Smooth muscle cell (in vitro differentiated cells): Measurements from ENCODE around the gene CSN2. TPM values are rescaled to one million over a fixed set of nuclear protein-coding genes. Genes with fewer than 3 reads are reported as not detected.

Experiments used
- DNase-seq: peaks from one replicate; lab custom pipeline; 2025; ENCODE audit not compliant: unreplicated experiment; lab: John Stamatoyannopoulos, UW
- H2AFZ ChIP-seq: fragments of 200-600 bp; sonication (generic); 2 replicates; pipeline ENCODE4 v1.6.0; 2016; ENCODE audit warnings: antibody characterized with exemption, low read depth, mild to moderate bottlenecking
- H3F3A ChIP-seq: fragments of 200-600 bp; sonication (generic); 2 replicates; pipeline ENCODE4 v1.6.0; 2017; ENCODE audit warnings: antibody characterized with exemption, low read depth
- H3K27ac ChIP-seq: fragments of 200-600 bp; sonication (generic); 2 replicates; pipeline ENCODE4 v1.5.1; 2016; ENCODE audit warnings: low read depth, mild to moderate bottlenecking
- H3K27me3 ChIP-seq: fragments of 200-600 bp; sonication (generic); 2 replicates; pipeline ENCODE4 v1.6.1; 2016; ENCODE audit warnings: low read depth, mild to moderate bottlenecking
- H3K36me3 ChIP-seq: fragments of 200-600 bp; sonication (generic); 2 replicates; pipeline ENCODE4 v1.5.1; 2016; ENCODE audit warnings: low read depth
- H3K4me1 ChIP-seq: fragments of 200-600 bp; sonication (generic); 2 replicates; pipeline ENCODE4 v1.5.1; 2016; ENCODE audit warnings: low read depth
- H3K4me2 ChIP-seq: fragments of 200-600 bp; sonication (generic); 2 replicates; pipeline ENCODE4 v1.6.0; 2016; ENCODE audit warnings: mild to moderate bottlenecking
- H3K4me3 ChIP-seq: fragments of 200-600 bp; sonication (generic); 2 replicates; pipeline ENCODE4 v1.5.1; 2016; ENCODE audit warnings: mild to moderate bottlenecking
- H3K79me2 ChIP-seq: fragments of 200-600 bp; sonication (generic); 2 replicates; pipeline ENCODE4 v1.6.0; 2016; ENCODE audit warnings: low read depth, mild to moderate bottlenecking
- H3K9ac ChIP-seq: fragments of 200-600 bp; sonication (generic); 2 replicates; pipeline ENCODE4 v1.6.0; 2016; ENCODE audit warnings: low read depth
- H3K9me3 ChIP-seq: fragments of 200-600 bp; sonication (generic); replicated peaks from 2 replicates; pipeline ENCODE4 v1.5.1; 2016; ENCODE audit warnings: low read depth
- H4K20me1 ChIP-seq: fragments of 200-600 bp; sonication (generic); 2 replicates; pipeline ENCODE4 v1.6.0; 2016; ENCODE audit warnings: low read depth
- WGBS: methylation state at CpG from one replicate; pipeline ENCODE4 v1.1.7; 2016; ENCODE audit warnings: low lambda C conversion rate; 5-methylcytosine and 5-hydroxymethylcytosine counted together
- polyA plus RNA-seq: library from polyadenylated mRNA; unstranded; fragments of >200 nt; fragmentation: Nextera tagmentation; extraction: Ambion mirVana; gene quantifications from 2 replicates; pipeline ENCODE4 v1.2.1, GENCODE V29; 2016
- total RNA-seq: library from RNA; depleted of rRNA; stranded (reverse); fragments of >200 nt; gene quantifications from 2 replicates; pipeline ENCODE4 v1.2.3, GENCODE V29; 2014
- TF ChIP-seq, protein P1 (sequence below): fragments of 200-600 bp; sonication (generic); IDR thresholded peaks from 2 replicates; pipeline ENCODE4 v1.5.1; 2017; ENCODE audit warnings: borderline replicate concordance, mild to moderate bottlenecking, antibody characterized with exemption; ENCODE audit not compliant: insufficient read depth, poor library complexity, severe bottlenecking

CSN2 gene, protein sequence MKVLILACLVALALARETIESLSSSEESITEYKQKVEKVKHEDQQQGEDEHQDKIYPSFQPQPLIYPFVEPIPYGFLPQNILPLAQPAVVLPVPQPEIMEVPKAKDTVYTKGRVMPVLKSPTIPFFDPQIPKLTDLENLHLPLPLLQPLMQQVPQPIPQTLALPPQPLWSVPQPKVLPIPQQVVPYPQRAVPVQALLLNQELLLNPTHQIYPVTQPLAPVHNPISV
- not detected in 2 replicates for total RNA-seq
- polyA plus RNA-seq: not detected in 2 replicates

DNA sequence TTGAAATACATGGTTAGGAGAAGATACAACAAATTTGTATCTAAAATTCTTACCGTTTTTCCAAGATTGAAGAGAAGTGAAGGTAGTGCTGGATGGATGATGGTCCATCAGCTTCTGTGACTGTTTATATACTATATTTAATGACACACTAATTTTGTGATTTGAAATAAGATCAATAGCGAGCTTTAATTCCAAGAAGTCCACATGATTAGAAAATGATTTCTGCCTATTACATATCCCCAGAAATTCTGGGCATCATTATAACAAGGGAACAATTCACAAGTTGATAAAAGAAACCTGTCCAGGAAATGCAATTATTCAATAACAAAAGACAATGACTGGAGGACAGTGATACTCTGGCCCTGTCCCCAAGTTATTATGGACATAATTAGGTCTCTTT, at the start of gene CSN2:
TSS of gene CSN2 (minus strand) at position 101 of the 400 bp plus-strand sequence. CDS start 4,733 bp downstream, outside the sequence.
- TF ChIP-seq, protein P1, sequence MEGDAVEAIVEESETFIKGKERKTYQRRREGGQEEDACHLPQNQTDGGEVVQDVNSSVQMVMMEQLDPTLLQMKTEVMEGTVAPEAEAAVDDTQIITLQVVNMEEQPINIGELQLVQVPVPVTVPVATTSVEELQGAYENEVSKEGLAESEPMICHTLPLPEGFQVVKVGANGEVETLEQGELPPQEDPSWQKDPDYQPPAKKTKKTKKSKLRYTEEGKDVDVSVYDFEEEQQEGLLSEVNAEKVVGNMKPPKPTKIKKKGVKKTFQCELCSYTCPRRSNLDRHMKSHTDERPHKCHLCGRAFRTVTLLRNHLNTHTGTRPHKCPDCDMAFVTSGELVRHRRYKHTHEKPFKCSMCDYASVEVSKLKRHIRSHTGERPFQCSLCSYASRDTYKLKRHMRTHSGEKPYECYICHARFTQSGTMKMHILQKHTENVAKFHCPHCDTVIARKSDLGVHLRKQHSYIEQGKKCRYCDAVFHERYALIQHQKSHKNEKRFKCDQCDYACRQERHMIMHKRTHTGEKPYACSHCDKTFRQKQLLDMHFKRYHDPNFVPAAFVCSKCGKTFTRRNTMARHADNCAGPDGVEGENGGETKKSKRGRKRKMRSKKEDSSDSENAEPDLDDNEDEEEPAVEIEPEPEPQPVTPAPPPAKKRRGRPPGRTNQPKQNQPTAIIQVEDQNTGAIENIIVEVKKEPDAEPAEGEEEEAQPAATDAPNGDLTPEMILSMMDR: no peak
- WGBS: 86% methylated on average over 2 of the region's 2 CpGs

DNA sequence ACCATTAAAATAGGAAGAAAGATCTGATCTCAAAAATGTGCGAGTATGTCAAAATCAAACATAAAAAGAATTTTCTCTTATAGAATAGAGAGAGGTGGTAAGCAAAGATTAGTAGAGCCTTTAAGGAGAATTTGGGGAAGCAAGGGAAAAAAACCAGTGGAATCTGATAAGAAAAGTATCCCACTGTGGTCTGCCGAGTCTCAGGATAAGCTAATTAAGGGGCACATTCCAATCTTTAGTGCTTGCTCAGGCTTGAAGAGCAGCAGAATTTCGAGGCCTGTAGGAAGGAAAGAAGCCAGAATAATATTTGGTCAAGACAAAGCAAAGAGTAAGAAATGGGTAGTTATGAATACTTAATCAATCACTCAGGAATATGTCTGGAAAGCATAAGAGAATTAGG, 43.2 kb upstream of the CSN2 start:
- no peak overlapping the region for H3K27ac ChIP-seq
- TF ChIP-seq, protein P1: no peak

More for the DNA sequence above, at the start of gene CSN2:
- H3K36me3 ChIP-seq: no peaks in the 10 kb centered on the region
- H3K27ac ChIP-seq: no peak within 1 kb of the TSS
- no peak for DNase-seq
- no peak within 1 kb of the TSS for H2AFZ ChIP-seq
- H3K79me2 ChIP-seq: no peaks in the 10 kb centered on the region
- no peak within 1 kb of the TSS for H3K4me3 ChIP-seq
- no peak within 1 kb of the TSS for H3K4me2 ChIP-seq
- H3K4me1 ChIP-seq: no peaks in the 10 kb centered on the region
- H3K9me3 ChIP-seq: no peaks in the 10 kb centered on the region
- no peaks in the 10 kb centered on the region for H3K27me3 ChIP-seq
- H3F3A ChIP-seq: no peaks in the 10 kb centered on the region
- no peaks in the 10 kb centered on the region for H4K20me1 ChIP-seq
- H3K9ac ChIP-seq: no peak within 1 kb of the TSS

DNA sequence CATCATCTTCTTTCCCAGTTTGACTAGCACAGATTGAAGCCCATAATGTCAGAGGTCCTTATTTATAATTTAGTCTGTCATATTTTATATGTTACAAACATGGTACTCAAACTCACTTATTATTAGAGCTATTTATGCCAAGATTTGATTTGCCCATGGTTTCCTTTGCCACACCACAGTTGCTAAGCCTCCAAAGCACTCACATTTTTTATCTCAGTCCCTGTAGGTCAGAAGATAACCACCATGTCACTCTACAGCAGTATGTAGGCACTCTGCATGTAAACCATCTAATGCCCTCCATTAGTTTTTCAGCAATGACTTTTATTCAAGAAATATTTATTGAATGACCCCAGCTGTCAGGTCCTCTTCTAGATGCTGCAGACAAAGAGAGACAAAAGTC, 37.0 kb upstream of the CSN2 start:
- Histone ChIP-seq H4K20me1 (no peaks in the 10 kb centered on the region), H3K4me2 (no peak overlapping the region), H3F3A (no peaks in the 10 kb centered on the region), H3K27me3 (no peaks in the 10 kb centered on the region), H3K36me3 (no peaks in the 10 kb centered on the region), H2AFZ (no peak overlapping the region), H3K9ac (no peak overlapping the region), H3K27ac (no peak overlapping the region), H3K79me2 (no peaks in the 10 kb centered on the region), H3K9me3 (no peaks in the 10 kb centered on the region), H3K4me1 (no peaks in the 10 kb centered on the region), H3K4me3 (no peak overlapping the region)
- no peak for DNase-seq
- TF ChIP-seq, protein P1: no peak

More for the DNA sequence above, 43.2 kb upstream of the CSN2 start:
- Histone ChIP-seq H3K36me3 (no peaks in the 10 kb centered on the region), H3F3A (no peaks in the 10 kb centered on the region), H3K9ac (no peak overlapping the region), H3K4me1 (no peaks in the 10 kb centered on the region), H3K4me3 (no peak overlapping the region), H3K4me2 (no peak overlapping the region), H3K27me3 (no peaks in the 10 kb centered on the region), H2AFZ (peak overlapping the region; percentile 13), H3K79me2 (no peaks in the 10 kb centered on the region), H4K20me1 (no peaks in the 10 kb centered on the region), H3K9me3 (no peaks in the 10 kb centered on the region)
- no peak for DNase-seq
- 37% methylated on average over 3 of the region's 3 CpGs for WGBS

DNA sequence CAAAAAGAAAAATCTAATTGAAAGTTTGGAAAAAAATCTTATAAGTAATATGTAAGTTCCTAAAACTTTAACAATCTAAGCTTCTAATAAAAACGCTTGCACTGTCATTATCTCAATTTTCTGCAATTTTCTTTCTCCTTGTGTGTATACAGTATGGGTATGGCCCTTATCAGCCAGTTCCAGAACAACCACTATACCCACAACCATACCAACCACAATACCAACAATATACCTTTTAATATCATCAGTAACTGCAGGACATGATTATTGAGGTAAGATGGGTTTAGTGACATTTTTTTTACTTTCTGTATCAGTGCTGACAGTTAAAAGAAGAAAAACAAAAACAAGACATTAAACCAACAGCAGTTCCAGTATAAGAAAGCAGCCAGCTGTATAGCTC, 35.2 kb upstream of the CSN2 start:
- H3K4me3 ChIP-seq: no peak overlapping the region
- no peak overlapping the region for H3K9ac ChIP-seq
- H3K4me2 ChIP-seq: no peak overlapping the region
- DNase-seq: no peak
- no peak overlapping the region for H3K27ac ChIP-seq
- H3K36me3 ChIP-seq: no peaks in the 10 kb centered on the region
- TF ChIP-seq, protein P1: no peak
- H3K79me2 ChIP-seq: no peaks in the 10 kb centered on the region
- no peaks in the 10 kb centered on the region for H3F3A ChIP-seq
- H3K9me3 ChIP-seq: no peaks in the 10 kb centered on the region
- H3K27me3 ChIP-seq: no peaks in the 10 kb centered on the region
- H4K20me1 ChIP-seq: no peaks in the 10 kb centered on the region
- H2AFZ ChIP-seq: no peak overlapping the region
- H3K4me1 ChIP-seq: no peaks in the 10 kb centered on the region
- WGBS: 91% methylated on average over 1 of the region's 1 CpG
